Left lung (tissue), 10 donors: ENCODE data around the gene SNX22. TPM values are rescaled to one million over a fixed set of nuclear protein-coding genes. Genes with fewer than 3 reads are reported as not detected.

Source experiments
- ATAC-seq: fragments of 200-7000 bp; cut with Tn5 transposase; one replicate; pipeline ENCODE4 v1.9.1; 2020; ENCODE audit warnings: moderate library complexity
- DNase-seq, 4 donors: peaks; one replicate each; pipeline ENCODE4 v3.0.0-alpha.2; 2013 to 2020
- H3K27ac ChIP-seq, 2 donors: fragments of 200-600 bp; sonication (generic) in 1 of 2; one replicate each; pipeline versions ENCODE4 v1.5.0 to v1.8.0; 2020 to 2021
- H3K27me3 ChIP-seq, 2 donors: fragments of 200-600 bp; sonication (generic) in 1 of 2; one replicate each; pipeline versions ENCODE4 v1.5.0 to v1.8.0; 2020 to 2021
- H3K36me3 ChIP-seq, 2 donors: fragments of 200-600 bp; sonication (generic) in 1 of 2; one replicate each; pipeline versions ENCODE4 v1.5.0 to v1.8.0; 2020 to 2021
- H3K4me1 ChIP-seq, 2 donors: fragments of 200-600 bp; one replicate each; pipeline ENCODE4 v1.8.0; 2021
- H3K4me3 ChIP-seq, 2 donors: fragments of 200-600 bp; sonication (generic) in 1 of 2; one replicate each; pipeline versions ENCODE4 v1.5.0 to v1.8.0; 2020 to 2021; ENCODE audit warnings: mild to moderate bottlenecking in 1 of 2
- H3K9me3 ChIP-seq, 2 donors: fragments of 200-600 bp; sonication (generic) in 1 of 2; one replicate each; pipeline versions ENCODE4 v1.5.0 to v1.8.0; 2020 to 2021
- CTCF ChIP-seq, 2 donors: fragments of 200-600 bp; sonication (generic) in 1 of 2; IDR thresholded peaks; one replicate each; pipeline versions ENCODE4 v1.5.0 to v1.8.0; 2021; ENCODE audit warnings: antibody characterized with exemption in 2 of 2
- intact Hi-C, 2 donors: fragments of 100-400 bp; cut with DNase I; formaldehyde crosslinking; loops; one replicate each; pipeline versions ENCODE4 v1.11.2 to v1.14.2; 2022
- polyA plus RNA-seq, 6 donors: library from polyadenylated mRNA; unstranded; fragments of 120-200 nt; gene quantifications; one replicate each; pipeline ENCODE4 v1.2.1, GENCODE V29; 2013; ENCODE audit not compliant: insufficient read length in 6 of 6
- total RNA-seq, 2 donors: library from RNA; stranded (reverse); fragmentation: NEBNext Ultra II Directional; extraction: Animal tissue kit (Norgen Biotek cat#: 25700); gene quantifications; one replicate each; pipeline ENCODE4 v1.2.1, GENCODE V29; 2021
- donor health status: DM: no; HTN: yes; CAD: no.
- donor health status: DM: no; HTN: no; CAD: no.

The SNX22 gene
- total and polyA plus RNA-seq, 8 donors = 1.8 to 7.4 (median 3.3) TPM

GRCh38 chr15:64157599-64158125 is 6.1 kb downstream of the SNX22 start:
- TF ChIP-seq CTCF (IDR thresholded peaks at IDR 0.05) = no peak
- peaks cover 0 to 8% of the 10 kb centered on the region in 2 donors for H3K27me3 ChIP-seq
- ATAC-seq (no peak), DNase-seq (no peak)
- H3K4me1 ChIP-seq = peaks cover 28 to 61% of the 10 kb centered on the region in 2 donors
- H3K4me3 ChIP-seq = no peak overlapping the region
- intact Hi-C loops = no loop called here
- H3K27ac ChIP-seq = no peak overlapping the region
- no peaks in the 10 kb centered on the region for H3K9me3 ChIP-seq
- peaks cover 3 to 80% of the 10 kb centered on the region in 2 donors for H3K36me3 ChIP-seq

- ATAC-seq (no peak), DNase-seq (no peak)
- intact Hi-C loops = no loop called here
- Histone ChIP-seq H3K4me1 (peaks cover 27 to 52% of the 10 kb centered on the region in 2 donors), H3K9me3 (no peaks in the 10 kb centered on the region), H3K27ac (no peak overlapping the region), H3K36me3 (peaks cover 3 to 80% of the 10 kb centered on the region in 2 donors), H3K27me3 (no peaks in the 10 kb centered on the region), H3K4me3 (no peak overlapping the region)
- no peak for TF ChIP-seq CTCF (IDR thresholded peaks at IDR 0.05)
Measured at GRCh38 chr15:64158363-64159134, 7.0 kb downstream of the SNX22 start.

- H3K4me1 ChIP-seq = peaks cover 27 to 58% of the 10 kb centered on the region in 2 donors
- H3K9me3 ChIP-seq = no peaks in the 10 kb centered on the region
- H3K4me3 ChIP-seq = peak overlapping the region; percentile 74 to 95
- TF ChIP-seq CTCF (IDR thresholded peaks at IDR 0.05) = no peak
- intact Hi-C loops = no loop called here
- DNase-seq (no peak), ATAC-seq (no peak)
- H3K36me3 ChIP-seq = peaks cover 3 to 49% of the 10 kb centered on the region in 2 donors
- no peaks in the 10 kb centered on the region for H3K27me3 ChIP-seq
- H3K27ac ChIP-seq = peak overlapping the region; percentile 79 to 94
Measured at GRCh38 chr15:64161688-64162477, 10.4 kb downstream of the SNX22 start.

GRCh38 chr15:64162478-64162868 is 10.9 kb downstream of the SNX22 start:
- no peak for DNase-seq
- H3K27ac ChIP-seq = peak overlapping the region; percentile 79 to 94
- H3K36me3 ChIP-seq = peaks cover 3 to 43% of the 10 kb centered on the region in 2 donors
- peak; percentile 47 for ATAC-seq
- intact Hi-C loops = no loop called here
- no peak for TF ChIP-seq CTCF (IDR thresholded peaks at IDR 0.05)
- H3K9me3 ChIP-seq = no peaks in the 10 kb centered on the region
- H3K4me3 ChIP-seq = peak overlapping the region; percentile 74 to 95
- peaks cover 27 to 58% of the 10 kb centered on the region in 2 donors for H3K4me1 ChIP-seq
- H3K27me3 ChIP-seq = no peaks in the 10 kb centered on the region
